Measurements from ENCODE around the gene KLK7. TPM values are rescaled to one million over a fixed set of nuclear protein-coding genes. Genes with fewer than 3 reads are reported as not detected.

The KLK7 gene
- total RNA-seq, 1 experiment from 2014 or later: not detected

DNA sequence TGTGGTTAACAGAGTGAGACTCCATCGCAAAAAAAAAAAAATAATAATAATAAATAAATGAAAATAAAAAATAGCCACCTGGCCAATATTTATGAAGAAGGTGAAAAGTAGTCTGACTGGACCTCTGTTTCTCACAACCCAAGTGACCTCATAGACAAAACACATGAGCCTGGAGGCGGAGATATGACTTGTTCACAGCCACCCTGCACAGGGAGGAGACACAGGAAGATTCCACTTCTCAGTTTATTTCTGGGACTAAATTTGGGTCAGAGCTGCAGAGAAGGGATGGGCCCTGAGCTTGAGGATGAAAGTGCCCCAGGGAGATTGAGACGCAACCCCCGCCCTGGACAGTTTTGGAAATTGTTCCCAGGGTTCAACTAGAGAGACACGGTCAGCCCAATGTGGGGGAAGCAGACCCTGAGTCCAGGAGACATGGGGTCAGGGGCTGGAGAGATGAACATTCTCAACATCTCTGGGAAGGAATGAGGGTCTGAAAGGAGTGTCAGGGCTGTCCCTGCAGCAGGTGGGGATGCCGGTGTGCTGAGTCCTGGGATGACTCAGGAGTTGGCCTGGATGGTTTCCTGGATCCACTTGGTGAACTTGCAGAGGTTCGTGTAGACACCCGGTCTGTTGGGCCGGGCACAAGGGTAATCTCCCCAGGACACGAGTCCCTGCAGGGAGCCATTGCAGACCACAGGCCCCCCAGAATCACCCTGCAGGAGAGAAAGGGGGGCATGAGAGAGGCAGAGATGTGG is 40.5 kb downstream of the KLK7 start:
- TF ChIP-seq, protein P1, sequence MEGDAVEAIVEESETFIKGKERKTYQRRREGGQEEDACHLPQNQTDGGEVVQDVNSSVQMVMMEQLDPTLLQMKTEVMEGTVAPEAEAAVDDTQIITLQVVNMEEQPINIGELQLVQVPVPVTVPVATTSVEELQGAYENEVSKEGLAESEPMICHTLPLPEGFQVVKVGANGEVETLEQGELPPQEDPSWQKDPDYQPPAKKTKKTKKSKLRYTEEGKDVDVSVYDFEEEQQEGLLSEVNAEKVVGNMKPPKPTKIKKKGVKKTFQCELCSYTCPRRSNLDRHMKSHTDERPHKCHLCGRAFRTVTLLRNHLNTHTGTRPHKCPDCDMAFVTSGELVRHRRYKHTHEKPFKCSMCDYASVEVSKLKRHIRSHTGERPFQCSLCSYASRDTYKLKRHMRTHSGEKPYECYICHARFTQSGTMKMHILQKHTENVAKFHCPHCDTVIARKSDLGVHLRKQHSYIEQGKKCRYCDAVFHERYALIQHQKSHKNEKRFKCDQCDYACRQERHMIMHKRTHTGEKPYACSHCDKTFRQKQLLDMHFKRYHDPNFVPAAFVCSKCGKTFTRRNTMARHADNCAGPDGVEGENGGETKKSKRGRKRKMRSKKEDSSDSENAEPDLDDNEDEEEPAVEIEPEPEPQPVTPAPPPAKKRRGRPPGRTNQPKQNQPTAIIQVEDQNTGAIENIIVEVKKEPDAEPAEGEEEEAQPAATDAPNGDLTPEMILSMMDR (IDR thresholded peaks at IDR 0.05; ENCODE audit: unreplicated experiment): no peak
- POLR2A ChIA-PET: no interaction called here
- no peak overlapping the region for H3K4me3 Mint-ChIP-seq (ENCODE audit: unreplicated experiment)
- DNase-seq (ENCODE audit: unreplicated experiment): no peak
- no peak overlapping the region for H3K27ac Mint-ChIP-seq (ENCODE audit: low read depth, unreplicated experiment)
- BruUV-seq (replicated peaks): no TSS peak
- no peaks in the 10 kb centered on the region for H3K36me3 Mint-ChIP-seq (ENCODE audit: insufficient read depth, unreplicated experiment)
- no peaks in the 10 kb centered on the region for H3K4me1 Mint-ChIP-seq (ENCODE audit: insufficient read depth, unreplicated experiment)
- no peaks in the 10 kb centered on the region for H3K27me3 Mint-ChIP-seq (ENCODE audit: insufficient read depth, unreplicated experiment)
- CTCF ChIA-PET: interaction anchor here (0.5 kb wide), 1 partner anchor 19 kb away, joined by 4 read pairs; no protein-coding TSS in a partner anchor
- intact Hi-C loops (cut with micrococcal nuclease): no loop called here
- H3K9me3 Mint-ChIP-seq (ENCODE audit: unreplicated experiment): peaks cover 24% of the 10 kb centered on the region

DNA sequence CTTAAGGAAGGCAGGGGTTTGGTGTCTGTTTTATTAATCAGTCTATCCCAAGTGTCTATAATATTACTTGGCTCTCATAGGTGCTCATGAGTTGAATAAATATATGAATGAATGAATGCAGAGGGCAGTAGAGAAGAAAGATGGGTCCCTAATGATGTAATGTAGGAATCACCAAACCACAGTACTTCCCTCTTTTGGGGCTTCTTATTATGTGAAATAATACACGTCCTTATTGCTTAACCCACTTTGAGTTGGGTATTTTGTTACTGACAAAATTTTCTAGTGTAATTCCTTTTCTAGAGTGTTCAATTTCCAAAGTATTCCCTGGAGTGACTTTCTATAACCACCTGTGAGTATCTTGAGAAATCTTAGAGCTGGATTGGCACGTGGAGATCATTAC is 44.1 kb downstream of the KLK7 start:
- TF ChIP-seq, protein P1 (IDR thresholded peaks at IDR 0.05; ENCODE audit: unreplicated experiment): no peak
- H3K4me3 Mint-ChIP-seq (ENCODE audit: unreplicated experiment): no peak overlapping the region
- DNase-seq (ENCODE audit: unreplicated experiment): no peak
- H3K4me1 Mint-ChIP-seq (ENCODE audit: insufficient read depth, unreplicated experiment): no peaks in the 10 kb centered on the region
- no peak overlapping the region for H3K27ac Mint-ChIP-seq (ENCODE audit: low read depth, unreplicated experiment)
- peaks cover 17% of the 10 kb centered on the region for H3K9me3 Mint-ChIP-seq (ENCODE audit: unreplicated experiment)
- POLR2A ChIA-PET: no interaction called here
- no peaks in the 10 kb centered on the region for H3K36me3 Mint-ChIP-seq (ENCODE audit: insufficient read depth, unreplicated experiment)
- intact Hi-C loops (cut with micrococcal nuclease): no loop called here
- BruUV-seq (replicated peaks): no TSS peak
- no peaks in the 10 kb centered on the region for H3K27me3 Mint-ChIP-seq (ENCODE audit: insufficient read depth, unreplicated experiment)
- CTCF ChIA-PET: interaction anchor here (0.6 to 1.5 kb wide), 3 partner anchors 18 to 157 kb away, joined by 3 to 5 read pairs (median 3); no protein-coding TSS in a partner anchor

DNA sequence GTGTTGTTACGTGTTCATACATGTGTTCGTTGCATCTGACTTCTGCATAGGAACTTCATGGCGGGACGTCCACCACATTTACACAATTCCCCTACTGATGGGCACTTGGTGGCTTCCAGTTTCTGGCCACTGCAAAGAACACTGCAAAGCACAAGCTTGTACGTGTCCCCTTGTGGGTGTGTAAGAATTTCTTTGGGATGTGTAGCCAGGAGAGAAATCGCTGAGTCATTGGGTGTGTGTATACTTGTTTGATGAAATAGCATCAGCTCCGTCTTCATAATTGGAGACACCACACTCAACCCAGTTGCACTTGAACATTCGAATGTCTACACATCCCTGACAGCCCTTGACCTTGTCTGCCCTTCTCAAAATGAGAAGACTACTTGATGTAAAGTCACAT is 50.1 kb downstream of the KLK7 start:
- DNase-seq (ENCODE audit: unreplicated experiment): peak; percentile 60
- ChIA-PET CTCF (interaction anchor here (0.6 to 1.8 kb wide), 6 partner anchors 11 to 584 kb away, joined by 3 to 5 read pairs (median 4); no protein-coding TSS in a partner anchor), POLR2A (interaction anchor here (0.6 to 1.3 kb wide), 3 partner anchors 9 to 132 kb away, joined by 3 to 5 read pairs (median 5); no protein-coding TSS in a partner anchor)
- no TSS peak for BruUV-seq (replicated peaks)
- H3K9me3 Mint-ChIP-seq (ENCODE audit: unreplicated experiment): peaks cover 8% of the 10 kb centered on the region
- H3K27ac Mint-ChIP-seq (ENCODE audit: low read depth, unreplicated experiment): peak overlapping the region; percentile 54
- intact Hi-C loops (cut with micrococcal nuclease): loop anchor here (5.0 kb wide), 1 partner anchor 724 kb away; no protein-coding TSS in a partner anchor
- TF ChIP-seq, protein P1 (IDR thresholded peaks at IDR 0.05; ENCODE audit: unreplicated experiment): no peak
- H3K27me3 Mint-ChIP-seq (ENCODE audit: insufficient read depth, unreplicated experiment): peaks cover 16% of the 10 kb centered on the region
- H3K4me1 Mint-ChIP-seq (ENCODE audit: insufficient read depth, unreplicated experiment): peaks cover 28% of the 10 kb centered on the region
- H3K36me3 Mint-ChIP-seq (ENCODE audit: insufficient read depth, unreplicated experiment): no peaks in the 10 kb centered on the region
- H3K4me3 Mint-ChIP-seq (ENCODE audit: unreplicated experiment): no peak overlapping the region

DNA sequence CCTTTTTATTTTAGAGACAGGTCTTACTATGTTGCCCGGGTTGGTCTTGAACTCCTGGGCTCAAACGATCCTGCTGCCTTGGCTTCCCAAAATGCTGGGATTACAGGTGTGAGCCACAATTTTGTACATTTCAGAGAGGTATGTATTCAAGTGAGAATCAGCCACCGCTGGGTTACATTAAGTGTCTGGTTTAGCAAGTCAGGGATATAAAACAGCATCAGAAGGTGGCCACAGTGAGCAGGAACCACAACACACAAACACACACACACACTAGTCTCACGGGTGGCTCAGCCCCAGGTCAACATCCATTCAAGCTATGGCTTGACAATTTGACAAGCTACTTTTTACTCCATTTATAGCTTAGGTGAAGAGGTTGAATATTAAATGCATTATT is 51.0 kb downstream of the KLK7 start:
- no peak overlapping the region for H3K27ac Mint-ChIP-seq (ENCODE audit: low read depth, unreplicated experiment)
- ChIA-PET CTCF (interaction anchor here (0.6 to 1.8 kb wide), 4 partner anchors 9 to 86 kb away, joined by 3 to 5 read pairs (median 3); no protein-coding TSS in a partner anchor), POLR2A (interaction anchor here (0.7 kb wide), 1 partner anchor 137 kb away, joined by 3 read pairs; no protein-coding TSS in a partner anchor)
- DNase-seq (ENCODE audit: unreplicated experiment): no peak
- intact Hi-C loops (cut with micrococcal nuclease): loop anchor here (5.0 kb wide), 1 partner anchor 725 kb away; no protein-coding TSS in a partner anchor
- no peaks in the 10 kb centered on the region for H3K36me3 Mint-ChIP-seq (ENCODE audit: insufficient read depth, unreplicated experiment)
- TF ChIP-seq, protein P1 (IDR thresholded peaks at IDR 0.05; ENCODE audit: unreplicated experiment): no peak
- BruUV-seq (replicated peaks): no TSS peak
- peaks cover 28% of the 10 kb centered on the region for H3K4me1 Mint-ChIP-seq (ENCODE audit: insufficient read depth, unreplicated experiment)
- peaks cover 16% of the 10 kb centered on the region for H3K27me3 Mint-ChIP-seq (ENCODE audit: insufficient read depth, unreplicated experiment)
- H3K4me3 Mint-ChIP-seq (ENCODE audit: unreplicated experiment): no peak overlapping the region
- peaks cover 13% of the 10 kb centered on the region for H3K9me3 Mint-ChIP-seq (ENCODE audit: unreplicated experiment)
